ENCODE data around the gene RTKN. TPM values are rescaled to one million over a fixed set of nuclear protein-coding genes. Genes with fewer than 3 reads are reported as not detected.
"Not testable (repeated sequence)": the region's sequence is repeated elsewhere in the genome, so short reads cannot be mapped to it uniquely, and the experiment has no call there.

The RTKN gene
- total RNA-seq: 0.39 TPM
- polyA plus RNA-seq: under 1 TPM in 2 of 4 donors, not detected in 2; 0.34 TPM

GRCh38 chr2:74441690-74442482 is at the start of gene RTKN:
Gene RTKN, minus strand, starts transcription at chr2:74441937. Its CDS starts 121 bp downstream, at chr2:74441816.
- Histone ChIP-seq H3K4me1 (ENCODE audit: control insufficient read depth, insufficient read depth, low read length, poor library complexity, severe bottlenecking) (peaks cover 20% of the 10 kb centered on the region), H3K9me3 (ENCODE audit: control insufficient read depth in 2 of 2, low read length in 2 of 2) (no peaks in the 10 kb centered on the region), H3K4me3 (ENCODE audit: low read depth, low read length) (no peak within 1 kb of the TSS), H3K36me3 (ENCODE audit: control insufficient read depth, insufficient read depth, low read length) (no peaks in the 10 kb centered on the region), H3K27ac (ENCODE audit: insufficient read depth, low read length, poor library complexity, severe bottlenecking) (no peak within 1 kb of the TSS), H3K27me3 (ENCODE audit: control insufficient read depth, insufficient read depth, low read length) (peaks cover 15% of the 10 kb centered on the region)
- Mint-ChIP-seq H3K9me3 (no peaks in the 10 kb centered on the region), H3K4me3 (peak within 1 kb of the TSS in 3 of 4 donors; percentile 50 to 80 (median 66)), H3K36me3 (no peaks in the 10 kb centered on the region), H3K4me1 (peaks cover 0 to 16% (median 3%) of the 10 kb centered on the region in 4 donors), H3K27ac (peak within 1 kb of the TSS in 1 of 3 donors; percentile 59), H3K27me3 (peaks cover 51% of the 10 kb centered on the region)
- peak; percentile 22 to 41 for ATAC-seq (ENCODE audit: low read depth in 2 of 2)
- peak in 1 of 3 donors; percentile 48 for DNase-seq

GRCh38 chr2:74489906-74490305 is 48.2 kb upstream of the RTKN start:
- no peak overlapping the region for H3K27ac Mint-ChIP-seq
- DNase-seq (no peak), ATAC-seq (ENCODE audit: low read depth in 2 of 2) (no peak)
- no peaks in the 10 kb centered on the region for H3K9me3 ChIP-seq (ENCODE audit: control insufficient read depth in 2 of 2, low read length in 2 of 2)
- H3K4me3 ChIP-seq (ENCODE audit: low read depth, low read length): no peak overlapping the region
- H3K27me3 Mint-ChIP-seq: no peaks in the 10 kb centered on the region
- H3K36me3 Mint-ChIP-seq: peaks cover 42% of the 10 kb centered on the region
- no peak overlapping the region for H3K27ac ChIP-seq (ENCODE audit: insufficient read depth, low read length, poor library complexity, severe bottlenecking)
- H3K27me3 ChIP-seq (ENCODE audit: control insufficient read depth, insufficient read depth, low read length): no peaks in the 10 kb centered on the region
- H3K36me3 ChIP-seq (ENCODE audit: control insufficient read depth, insufficient read depth, low read length): peaks cover 59% of the 10 kb centered on the region
- peaks cover 0 to 13% (median 7%) of the 10 kb centered on the region in 4 donors for H3K4me1 Mint-ChIP-seq
- H3K4me1 ChIP-seq (ENCODE audit: control insufficient read depth, insufficient read depth, low read length, poor library complexity, severe bottlenecking): no peaks in the 10 kb centered on the region
- H3K4me3 Mint-ChIP-seq: no peak overlapping the region
- H3K9me3 Mint-ChIP-seq: peaks cover 0 to 2% (median 0%) of the 10 kb centered on the region in 7 donors

GRCh38 chr2:74488643-74489481 is 47.1 kb upstream of the RTKN start:
- H3K9me3 Mint-ChIP-seq: peaks cover 0 to 2% (median 0%) of the 10 kb centered on the region in 7 donors
- no peaks in the 10 kb centered on the region for H3K27me3 Mint-ChIP-seq
- Histone ChIP-seq H3K27me3 (ENCODE audit: control insufficient read depth, insufficient read depth, low read length) (no peaks in the 10 kb centered on the region), H3K27ac (ENCODE audit: insufficient read depth, low read length, poor library complexity, severe bottlenecking) (no peak overlapping the region), H3K4me3 (ENCODE audit: low read depth, low read length) (no peak overlapping the region), H3K36me3 (ENCODE audit: control insufficient read depth, insufficient read depth, low read length) (peaks cover 60% of the 10 kb centered on the region), H3K4me1 (ENCODE audit: control insufficient read depth, insufficient read depth, low read length, poor library complexity, severe bottlenecking) (no peaks in the 10 kb centered on the region), H3K9me3 (ENCODE audit: control insufficient read depth in 2 of 2, low read length in 2 of 2) (no peaks in the 10 kb centered on the region)
- peaks cover 36% of the 10 kb centered on the region for H3K36me3 Mint-ChIP-seq
- H3K4me3 Mint-ChIP-seq: no peak overlapping the region
- no peak for DNase-seq
- no peak for ATAC-seq (ENCODE audit: low read depth in 2 of 2)
- H3K4me1 Mint-ChIP-seq: peaks cover 0 to 17% (median 7%) of the 10 kb centered on the region in 4 donors
- no peak overlapping the region for H3K27ac Mint-ChIP-seq

- ATAC-seq (ENCODE audit: low read depth in 2 of 2) (no peak), DNase-seq (no peak)
- H3K4me1 ChIP-seq (ENCODE audit: control insufficient read depth, insufficient read depth, low read length, poor library complexity, severe bottlenecking): peaks cover 15% of the 10 kb centered on the region
- H3K4me3 ChIP-seq (ENCODE audit: low read depth, low read length): no peak overlapping the region
- peaks cover 0 to 37% (median 19%) of the 10 kb centered on the region in 4 donors for H3K4me1 Mint-ChIP-seq
- H3K27me3 Mint-ChIP-seq: no peaks in the 10 kb centered on the region
- no peak overlapping the region for H3K27ac Mint-ChIP-seq
- H3K36me3 ChIP-seq (ENCODE audit: control insufficient read depth, insufficient read depth, low read length): peaks cover 36% of the 10 kb centered on the region
- peaks cover 30% of the 10 kb centered on the region for H3K36me3 Mint-ChIP-seq
- H3K4me3 Mint-ChIP-seq: peak overlapping the region in 1 of 4 donors; percentile 61
- H3K27me3 ChIP-seq (ENCODE audit: control insufficient read depth, insufficient read depth, low read length): no peaks in the 10 kb centered on the region
- peaks cover 0 to 2% (median 0%) of the 10 kb centered on the region in 7 donors for H3K9me3 Mint-ChIP-seq
- no peak overlapping the region for H3K27ac ChIP-seq (ENCODE audit: insufficient read depth, low read length, poor library complexity, severe bottlenecking)
- H3K9me3 ChIP-seq (ENCODE audit: control insufficient read depth in 2 of 2, low read length in 2 of 2): no peaks in the 10 kb centered on the region
These were observed 44.4 kb upstream of the RTKN start for GRCh38 chr2:74486141-74486540.

- H3K9me3 ChIP-seq (ENCODE audit: control insufficient read depth in 2 of 2, low read length in 2 of 2); DNase-seq; H3K27me3 Mint-ChIP-seq; H3K27me3 ChIP-seq (ENCODE audit: control insufficient read depth, insufficient read depth, low read length); ATAC-seq (ENCODE audit: low read depth in 2 of 2); H3K9me3 Mint-ChIP-seq: not testable (repeated sequence)
- Mint-ChIP-seq H3K4me1 (peaks cover 0 to 53% (median 25%) of the 10 kb centered on the region in 4 donors), H3K27ac (peak overlapping the region; percentile 90 to 100 (median 99)), H3K4me3 (peak overlapping the region; percentile 98 to 100 (median 100)), H3K36me3 (peaks cover 18% of the 10 kb centered on the region)
- Histone ChIP-seq H3K4me3 (ENCODE audit: low read depth, low read length) (peak overlapping the region; percentile 94), H3K27ac (ENCODE audit: insufficient read depth, low read length, poor library complexity, severe bottlenecking) (peak overlapping the region; percentile 91), H3K36me3 (ENCODE audit: control insufficient read depth, insufficient read depth, low read length) (peaks cover 26% of the 10 kb centered on the region), H3K4me1 (ENCODE audit: control insufficient read depth, insufficient read depth, low read length, poor library complexity, severe bottlenecking) (peaks cover 22% of the 10 kb centered on the region)
These were observed 42.0 kb upstream of the RTKN start for GRCh38 chr2:74483675-74484164.

- H3K4me1 Mint-ChIP-seq: peaks cover 0 to 53% (median 25%) of the 10 kb centered on the region in 4 donors
- H3K36me3 Mint-ChIP-seq: peaks cover 18% of the 10 kb centered on the region
These were observed 41.3 kb upstream of the RTKN start, which contains the start of the genes CCDC142 and TTC31 for GRCh38 chr2:74482801-74483674. Gene CCDC142, minus strand, starts transcription at chr2:74482998. Its CDS starts 161 bp downstream, at chr2:74482837. Gene TTC31, plus strand, starts transcription at chr2:74483081. Its CDS starts 15 bp downstream, at chr2:74483096.

More at GRCh38 chr2:74482801-74483674, 41.3 kb upstream of the RTKN start, which contains the start of the genes CCDC142 and TTC31:
- peak; percentile 92 to 94 for ATAC-seq (ENCODE audit: low read depth in 2 of 2)
- Mint-ChIP-seq H3K27me3 (no peaks in the 10 kb centered on the region), H3K4me3 (peak within 1 kb of the TSS; percentile 98 to 100 (median 100)), H3K27ac (peak within 1 kb of the TSS; percentile 90 to 100 (median 99)), H3K9me3 (no peaks in the 10 kb centered on the region)
- H3K4me3 ChIP-seq (ENCODE audit: low read depth, low read length): peak within 1 kb of the TSS; percentile 94
- H3K9me3 ChIP-seq (ENCODE audit: control insufficient read depth in 2 of 2, low read length in 2 of 2): no peaks in the 10 kb centered on the region
- H3K27ac ChIP-seq (ENCODE audit: insufficient read depth, low read length, poor library complexity, severe bottlenecking): peak within 1 kb of the TSS; percentile 91
- no peaks in the 10 kb centered on the region for H3K27me3 ChIP-seq (ENCODE audit: control insufficient read depth, insufficient read depth, low read length)
- peaks cover 21% of the 10 kb centered on the region for H3K36me3 ChIP-seq (ENCODE audit: control insufficient read depth, insufficient read depth, low read length)
- DNase-seq: peak; percentile 89 to 96 (median 96)
- H3K4me1 ChIP-seq (ENCODE audit: control insufficient read depth, insufficient read depth, low read length, poor library complexity, severe bottlenecking): peaks cover 22% of the 10 kb centered on the region

Data from CD4-positive, CD25-positive, alpha-beta regulatory T cell (primary cell).